Kidney (tissue), 14 donors: ENCODE data around the gene LIN28B. TPM values are rescaled to one million over a fixed set of nuclear protein-coding genes. Genes with fewer than 3 reads are reported as not detected.
A peak's percentile ranks its signal among the peaks of the same experiment; 100 is the strongest.

ENCODE experiments used
- DNase-seq, 5 donors: peaks; one replicate each; pipeline ENCODE4 v3.0.0-alpha.2; 2013 to 2020
- FAIRE-seq: peaks from 2 replicates; lab custom pipeline; 2012; peaks lifted over from hg19 to GRCh38; lab: Jason Lieb, UNC
- H3K27ac ChIP-seq, 2 donors: one replicate each; pipeline ENCODE4 v1.7.0; 2013; ENCODE audit warnings: low read depth in 2 of 2, low read length in 2 of 2, inconsistent platforms in 1 of 2
- H3K27me3 ChIP-seq: one replicate; pipeline ENCODE4 v1.7.1; 2013; ENCODE audit warnings: low read length, inconsistent platforms; ENCODE audit not compliant: control insufficient read depth, insufficient read depth
- H3K36me3 ChIP-seq, 3 donors: one replicate each; pipeline versions ENCODE4 v1.7.0 to v1.7.1; 2013; ENCODE audit warnings: low read length in 3 of 3, control low read depth in 1 of 3, inconsistent platforms in 1 of 3; ENCODE audit not compliant: insufficient read depth in 3 of 3, control insufficient read depth in 2 of 3
- H3K4me1 ChIP-seq, 3 donors: one replicate each; pipeline versions ENCODE4 v1.7.0 to v1.7.1; 2013; ENCODE audit warnings: low read length in 3 of 3, inconsistent platforms in 1 of 3, low read depth in 1 of 3; ENCODE audit not compliant: control insufficient read depth in 2 of 3, insufficient read depth in 2 of 3
- H3K4me3 ChIP-seq, 3 donors: one replicate each; pipeline versions ENCODE4 v1.7.0 to v1.8.1; 2013; ENCODE audit warnings: low read length in 3 of 3, control low read depth in 1 of 3, inconsistent platforms in 1 of 3
- H3K9ac ChIP-seq, 3 donors: one replicate each; pipeline versions ENCODE4 v1.7.0 to v1.7.1; 2013; ENCODE audit warnings: low read length in 3 of 3, control low read depth in 1 of 3, inconsistent platforms in 1 of 3
- H3K9me3 ChIP-seq, 3 donors: one replicate each; pipeline versions ENCODE4 v1.7.0 to v1.7.1; 2013; ENCODE audit warnings: low read length in 3 of 3, control low read depth in 1 of 3, inconsistent platforms in 1 of 3; ENCODE audit not compliant: control insufficient read depth in 2 of 3, insufficient read depth in 1 of 3
- intact Hi-C: fragments of 100-400 bp; cut with DNase I; formaldehyde crosslinking; loops from one replicate; pipeline ENCODE4 v1.11.1; 2022
- polyA plus RNA-seq: library from polyadenylated mRNA; stranded (reverse); fragments of 350-450 nt; fragmentation: Illumina TruSeq; extraction: RNeasy Lipid Tissue Mini Kit (QIAGEN cat#74804); gene quantifications from one replicate; pipeline ENCODE4 v1.2.3, GENCODE V29; 2014; ENCODE audit warnings: low read depth, low replicate concordance; ENCODE audit not compliant: insufficient read depth
- total RNA-seq: library from RNA; stranded (reverse); fragmentation: NEBNext Ultra II Directional; extraction: Animal tissue kit (Norgen Biotek cat#: 25700); gene quantifications from one replicate; pipeline ENCODE4 v1.2.1, GENCODE V29; 2021
- TF ChIP-seq, protein P1 (sequence below): IDR thresholded peaks from 3 replicates; pipeline ENCODE4 v1.5.1; 2012; ENCODE audit warnings: mild to moderate bottlenecking, moderate library complexity, borderline replicate concordance; ENCODE audit not compliant: insufficient read depth; ENCODE audit errors: extremely low read depth
- donor health status: control.
- donor health status: control.
- donor health status: control.
- donor health status: control.
- donor health status: control.
- donor health status: DM: yes; HTN: yes; CAD: no.
- donor health status: Normal renal cell carcinoma (clear cell type).

The LIN28B gene
- total and polyA plus RNA-seq, 2 donors from 2014 or later = not detected

DNA sequence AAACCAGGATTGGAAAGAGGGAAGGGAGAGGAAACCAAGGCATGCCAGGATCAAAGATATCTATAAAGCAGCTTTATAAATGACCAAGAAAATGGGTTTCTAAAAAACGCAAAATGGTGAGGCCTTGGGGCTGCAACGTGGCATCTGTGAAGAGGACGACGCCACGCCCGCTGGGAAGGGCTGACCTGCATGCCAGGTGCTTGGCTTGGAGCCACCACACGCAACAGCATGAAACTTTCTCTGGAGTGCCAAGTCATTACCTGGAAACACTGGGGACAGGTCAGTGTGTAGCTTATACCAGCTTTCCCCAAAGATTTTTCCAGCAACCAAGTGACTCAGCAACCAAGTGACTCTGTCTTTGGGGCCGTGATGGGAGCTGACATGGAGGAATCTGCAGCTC, 140.4 kb downstream of the LIN28B start:
- no peak overlapping the region for H3K4me3 ChIP-seq
- no peak overlapping the region for H3K27ac ChIP-seq
- peaks cover 0 to 3% (median 0%) of the 10 kb centered on the region in 3 donors for H3K36me3 ChIP-seq
- no peaks in the 10 kb centered on the region for H3K9me3 ChIP-seq
- H3K27me3 ChIP-seq = no peaks in the 10 kb centered on the region
- no peaks in the 10 kb centered on the region for H3K4me1 ChIP-seq
- H3K9ac ChIP-seq = no peak overlapping the region
- FAIRE-seq (no peak), DNase-seq (peak in 1 of 5 donors; percentile 83)
- intact Hi-C loops = loop anchor here (10.0 kb wide), 1 partner anchor 298 kb away; no protein-coding TSS in a partner anchor
- TF ChIP-seq, protein P1, sequence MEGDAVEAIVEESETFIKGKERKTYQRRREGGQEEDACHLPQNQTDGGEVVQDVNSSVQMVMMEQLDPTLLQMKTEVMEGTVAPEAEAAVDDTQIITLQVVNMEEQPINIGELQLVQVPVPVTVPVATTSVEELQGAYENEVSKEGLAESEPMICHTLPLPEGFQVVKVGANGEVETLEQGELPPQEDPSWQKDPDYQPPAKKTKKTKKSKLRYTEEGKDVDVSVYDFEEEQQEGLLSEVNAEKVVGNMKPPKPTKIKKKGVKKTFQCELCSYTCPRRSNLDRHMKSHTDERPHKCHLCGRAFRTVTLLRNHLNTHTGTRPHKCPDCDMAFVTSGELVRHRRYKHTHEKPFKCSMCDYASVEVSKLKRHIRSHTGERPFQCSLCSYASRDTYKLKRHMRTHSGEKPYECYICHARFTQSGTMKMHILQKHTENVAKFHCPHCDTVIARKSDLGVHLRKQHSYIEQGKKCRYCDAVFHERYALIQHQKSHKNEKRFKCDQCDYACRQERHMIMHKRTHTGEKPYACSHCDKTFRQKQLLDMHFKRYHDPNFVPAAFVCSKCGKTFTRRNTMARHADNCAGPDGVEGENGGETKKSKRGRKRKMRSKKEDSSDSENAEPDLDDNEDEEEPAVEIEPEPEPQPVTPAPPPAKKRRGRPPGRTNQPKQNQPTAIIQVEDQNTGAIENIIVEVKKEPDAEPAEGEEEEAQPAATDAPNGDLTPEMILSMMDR = no peak

- DNase-seq (no peak), FAIRE-seq (no peak)
- H3K27ac ChIP-seq = no peak overlapping the region
- no peak overlapping the region for H3K4me3 ChIP-seq
- H3K27me3 ChIP-seq = no peaks in the 10 kb centered on the region
- no peaks in the 10 kb centered on the region for H3K4me1 ChIP-seq
- H3K9me3 ChIP-seq = no peaks in the 10 kb centered on the region
- TF ChIP-seq, protein P1 = no peak
- H3K9ac ChIP-seq = no peak overlapping the region
- intact Hi-C loops = loop anchor here (10.0 kb wide), 1 partner anchor 295 kb away; no protein-coding TSS in a partner anchor
- H3K36me3 ChIP-seq = peaks cover 0 to 3% (median 0%) of the 10 kb centered on the region in 3 donors
Measured at GRCh38 chr6:105099371-105099770, 142.5 kb downstream of the LIN28B start.

DNA sequence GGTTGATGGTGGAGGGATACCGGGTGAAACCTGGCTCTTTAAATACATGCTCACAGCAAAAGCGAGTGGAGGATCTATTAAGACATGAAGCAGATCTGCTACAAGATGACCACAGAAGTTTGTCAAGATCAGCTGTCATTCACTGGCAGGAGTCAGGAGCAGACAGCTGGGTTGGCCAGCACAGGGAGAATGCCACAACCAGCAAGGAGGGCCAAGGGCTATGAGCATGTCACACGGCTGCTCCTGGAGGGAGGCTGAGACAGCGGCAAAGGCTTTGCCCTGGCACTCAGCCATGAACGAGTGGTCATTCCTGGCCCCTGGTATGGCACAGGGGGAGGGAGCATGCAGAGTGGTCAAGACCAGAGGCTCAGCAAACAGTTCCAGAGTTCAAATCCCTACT, 145.3 kb downstream of the LIN28B start:
- Histone ChIP-seq H3K27ac (no peak overlapping the region), H3K4me3 (no peak overlapping the region), H3K9me3 (no peaks in the 10 kb centered on the region), H3K4me1 (no peaks in the 10 kb centered on the region), H3K9ac (no peak overlapping the region), H3K27me3 (no peaks in the 10 kb centered on the region), H3K36me3 (peaks cover 0 to 3% (median 0%) of the 10 kb centered on the region in 3 donors)
- TF ChIP-seq, protein P1 = no peak
- no peak for FAIRE-seq
- no peak for DNase-seq
- intact Hi-C loops = no loop called here

- no peaks in the 10 kb centered on the region for H3K36me3 ChIP-seq
- no peak overlapping the region for H3K27ac ChIP-seq
- H3K9ac ChIP-seq = no peak overlapping the region
- no peaks in the 10 kb centered on the region for H3K9me3 ChIP-seq
- TF ChIP-seq, protein P1 = no peak
- no peaks in the 10 kb centered on the region for H3K27me3 ChIP-seq
- H3K4me3 ChIP-seq = no peak overlapping the region
- intact Hi-C loops = no loop called here
- DNase-seq = no peak
- H3K4me1 ChIP-seq = no peaks in the 10 kb centered on the region
- FAIRE-seq = no peak
Measured at GRCh38 chr6:105105094-105105493, 148.2 kb downstream of the LIN28B start.
